Measurements from ENCODE around the gene NEURL1. TPM values are rescaled to one million over a fixed set of nuclear protein-coding genes. Genes with fewer than 3 reads are reported as not detected.
A peak's percentile ranks its signal among the peaks of the same experiment; 100 is the strongest.

NEURL1 gene
- total and polyA plus RNA-seq, 2 donors: 1.6 to 3.0 TPM

DNA sequence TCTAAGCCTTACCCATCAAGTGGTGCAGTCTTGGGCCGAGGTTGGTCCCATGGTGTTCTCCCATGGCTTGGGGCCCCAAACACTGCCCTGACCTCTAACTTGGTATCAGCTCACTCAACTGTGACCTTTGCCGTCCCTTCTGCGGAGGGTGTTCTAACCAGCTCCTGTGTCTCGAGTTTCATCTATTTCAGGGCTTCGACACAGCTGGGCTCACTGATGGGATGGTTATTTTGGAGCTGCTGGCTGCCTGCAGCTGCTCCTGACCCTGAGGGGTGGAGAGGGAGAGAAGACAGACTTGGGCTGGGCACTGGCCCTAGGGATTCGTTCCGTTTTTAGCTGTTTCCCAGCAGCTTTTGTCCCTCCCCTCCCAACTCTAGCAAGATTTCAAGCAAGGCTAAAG lies 86.9 kb downstream of the NEURL1 start:
- DNase-seq (ENCODE audit: low read depth in 6 of 9, low spot score in 9 of 9): no peak
- H3K4me1 ChIP-seq (ENCODE audit: control insufficient read depth in 2 of 2, insufficient read depth in 2 of 2, low read length in 2 of 2): peaks cover 2 to 6% of the 10 kb centered on the region in 2 donors
- H3K27ac ChIP-seq (ENCODE audit: low read depth in 1 of 2, low read length in 1 of 2): no peak overlapping the region
- 94% methylated on average over 7 of the region's 7 CpGs for WGBS
- H3K36me3 ChIP-seq (ENCODE audit: control insufficient read depth in 2 of 2, insufficient read depth in 2 of 2, low read length in 1 of 2): no peaks in the 10 kb centered on the region
- H3K4me3 ChIP-seq (ENCODE audit: low read length in 2 of 2): no peak overlapping the region
- peaks cover 0 to 2% of the 10 kb centered on the region in 2 donors for H3K9me3 ChIP-seq (ENCODE audit: control insufficient read depth in 2 of 2, insufficient read depth in 1 of 2, low read length in 1 of 2)
- peaks cover 0 to 5% of the 10 kb centered on the region in 2 donors for H3K27me3 ChIP-seq (ENCODE audit: control insufficient read depth in 2 of 2, insufficient read depth in 1 of 2, low read length in 1 of 2)

DNA sequence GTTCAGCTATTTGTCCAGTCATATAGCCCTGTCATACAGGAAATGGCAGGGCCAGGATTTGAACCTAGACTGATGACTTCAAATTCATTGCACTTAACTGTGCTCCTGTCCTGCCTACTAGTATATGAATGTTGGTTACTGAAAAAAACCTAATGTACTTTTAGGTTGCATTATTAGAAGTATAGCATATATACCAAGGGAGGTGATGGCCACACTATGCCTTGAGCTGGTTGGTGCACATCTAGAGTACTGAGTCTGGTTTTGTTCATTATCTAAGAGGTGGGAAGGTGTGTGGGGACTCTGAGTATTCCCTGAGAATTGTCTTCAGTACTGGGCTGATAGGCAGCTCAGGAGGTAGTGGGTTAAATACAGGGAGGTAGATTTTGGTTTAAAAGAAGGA lies 88.0 kb downstream of the NEURL1 start:
- Histone ChIP-seq H3K27ac (ENCODE audit: low read depth in 1 of 2, low read length in 1 of 2) (no peak overlapping the region), H3K4me3 (ENCODE audit: low read length in 2 of 2) (no peak overlapping the region), H3K4me1 (ENCODE audit: control insufficient read depth in 2 of 2, insufficient read depth in 2 of 2, low read length in 2 of 2) (peaks cover 2 to 6% of the 10 kb centered on the region in 2 donors), H3K36me3 (ENCODE audit: control insufficient read depth in 2 of 2, insufficient read depth in 2 of 2, low read length in 1 of 2) (no peaks in the 10 kb centered on the region), H3K9me3 (ENCODE audit: control insufficient read depth in 2 of 2, insufficient read depth in 1 of 2, low read length in 1 of 2) (peaks cover 0 to 2% of the 10 kb centered on the region in 2 donors), H3K27me3 (ENCODE audit: control insufficient read depth in 2 of 2, insufficient read depth in 1 of 2, low read length in 1 of 2) (peaks cover 0 to 5% of the 10 kb centered on the region in 2 donors)
- no peak for DNase-seq (ENCODE audit: low read depth in 6 of 9, low spot score in 9 of 9)

DNA sequence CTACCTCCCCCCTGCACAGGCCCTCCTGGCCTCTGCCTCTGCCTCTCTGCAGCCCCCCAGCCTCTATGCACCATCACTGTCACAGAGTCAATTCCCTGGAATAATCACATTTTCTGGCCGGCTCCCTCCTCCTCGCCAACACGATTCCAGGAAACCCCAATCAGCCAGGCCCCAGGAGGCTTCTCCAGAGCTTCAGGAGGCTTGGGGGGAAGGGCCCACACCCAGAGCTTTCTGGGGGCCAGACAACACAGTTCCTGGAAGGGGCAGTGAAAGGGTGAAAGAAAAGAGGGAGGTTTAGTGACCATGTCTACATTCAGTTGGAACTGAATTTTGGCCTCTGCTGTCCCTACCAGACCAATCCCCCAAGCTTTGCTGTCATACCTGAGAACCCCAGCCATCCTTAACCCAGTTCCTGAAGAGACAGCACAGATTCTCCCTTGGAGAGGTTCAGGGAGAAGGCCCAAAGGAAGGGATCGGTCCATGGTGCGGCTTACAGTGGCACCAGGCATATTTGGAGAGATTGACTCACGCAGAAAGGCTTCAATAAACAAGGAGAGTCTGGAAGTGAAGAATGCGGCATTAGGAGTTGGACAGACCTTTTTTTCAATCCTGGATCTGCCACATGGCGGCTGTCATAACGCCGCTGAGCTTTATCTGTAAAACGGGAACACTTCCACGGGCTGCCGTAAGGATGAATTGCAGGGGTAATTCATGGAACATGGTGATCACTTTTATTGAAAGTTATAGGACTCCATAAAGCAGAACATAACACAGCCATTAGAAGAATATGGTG lies 89.0 kb downstream of the NEURL1 start:
- Histone ChIP-seq H3K36me3 (ENCODE audit: control insufficient read depth in 2 of 2, insufficient read depth in 2 of 2, low read length in 1 of 2) (no peaks in the 10 kb centered on the region), H3K27ac (ENCODE audit: low read depth in 1 of 2, low read length in 1 of 2) (no peak overlapping the region), H3K9me3 (ENCODE audit: control insufficient read depth in 2 of 2, insufficient read depth in 1 of 2, low read length in 1 of 2) (peaks cover 0 to 2% of the 10 kb centered on the region in 2 donors), H3K4me3 (ENCODE audit: low read length in 2 of 2) (no peak overlapping the region), H3K4me1 (ENCODE audit: control insufficient read depth in 2 of 2, insufficient read depth in 2 of 2, low read length in 2 of 2) (peaks cover 2 to 6% of the 10 kb centered on the region in 2 donors), H3K27me3 (ENCODE audit: control insufficient read depth in 2 of 2, insufficient read depth in 1 of 2, low read length in 1 of 2) (peaks cover 0 to 5% of the 10 kb centered on the region in 2 donors)
- WGBS: 98% methylated on average over 13 of the region's 13 CpGs
- no peak for DNase-seq (ENCODE audit: low read depth in 6 of 9, low spot score in 9 of 9)

DNA sequence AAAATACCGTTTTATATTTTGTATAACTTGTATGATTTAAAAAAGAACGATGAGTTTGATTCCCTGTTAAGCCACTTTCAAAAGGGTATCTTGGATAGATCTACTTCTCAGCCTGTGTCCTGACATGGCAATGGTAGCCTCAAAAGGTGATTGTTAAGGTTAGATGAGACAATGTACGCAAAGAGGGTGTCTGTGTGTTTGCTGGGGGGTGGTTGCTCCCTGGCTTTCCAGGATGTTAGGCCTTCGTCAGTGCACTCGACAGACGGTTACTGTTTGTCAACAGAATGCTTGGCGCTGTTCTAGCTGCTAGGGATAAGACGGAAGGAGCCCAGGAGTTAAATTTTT lies 90.3 kb downstream of the NEURL1 start:
- peak in 1 of 9 donors; percentile 4 for DNase-seq (ENCODE audit: low read depth in 6 of 9, low spot score in 9 of 9)
- Histone ChIP-seq H3K9me3 (ENCODE audit: control insufficient read depth in 2 of 2, insufficient read depth in 1 of 2, low read length in 1 of 2) (peaks cover 0 to 2% of the 10 kb centered on the region in 2 donors), H3K27me3 (ENCODE audit: control insufficient read depth in 2 of 2, insufficient read depth in 1 of 2, low read length in 1 of 2) (peaks cover 0 to 5% of the 10 kb centered on the region in 2 donors), H3K4me3 (ENCODE audit: low read length in 2 of 2) (peak overlapping the region; percentile 44 to 53), H3K36me3 (ENCODE audit: control insufficient read depth in 2 of 2, insufficient read depth in 2 of 2, low read length in 1 of 2) (no peaks in the 10 kb centered on the region), H3K4me1 (ENCODE audit: control insufficient read depth in 2 of 2, insufficient read depth in 2 of 2, low read length in 2 of 2) (peaks cover 2 to 6% of the 10 kb centered on the region in 2 donors), H3K27ac (ENCODE audit: low read depth in 1 of 2, low read length in 1 of 2) (peak overlapping the region in 1 of 2 donors; percentile 48)
- 40% methylated on average over 8 of the region's 8 CpGs for WGBS

DNA sequence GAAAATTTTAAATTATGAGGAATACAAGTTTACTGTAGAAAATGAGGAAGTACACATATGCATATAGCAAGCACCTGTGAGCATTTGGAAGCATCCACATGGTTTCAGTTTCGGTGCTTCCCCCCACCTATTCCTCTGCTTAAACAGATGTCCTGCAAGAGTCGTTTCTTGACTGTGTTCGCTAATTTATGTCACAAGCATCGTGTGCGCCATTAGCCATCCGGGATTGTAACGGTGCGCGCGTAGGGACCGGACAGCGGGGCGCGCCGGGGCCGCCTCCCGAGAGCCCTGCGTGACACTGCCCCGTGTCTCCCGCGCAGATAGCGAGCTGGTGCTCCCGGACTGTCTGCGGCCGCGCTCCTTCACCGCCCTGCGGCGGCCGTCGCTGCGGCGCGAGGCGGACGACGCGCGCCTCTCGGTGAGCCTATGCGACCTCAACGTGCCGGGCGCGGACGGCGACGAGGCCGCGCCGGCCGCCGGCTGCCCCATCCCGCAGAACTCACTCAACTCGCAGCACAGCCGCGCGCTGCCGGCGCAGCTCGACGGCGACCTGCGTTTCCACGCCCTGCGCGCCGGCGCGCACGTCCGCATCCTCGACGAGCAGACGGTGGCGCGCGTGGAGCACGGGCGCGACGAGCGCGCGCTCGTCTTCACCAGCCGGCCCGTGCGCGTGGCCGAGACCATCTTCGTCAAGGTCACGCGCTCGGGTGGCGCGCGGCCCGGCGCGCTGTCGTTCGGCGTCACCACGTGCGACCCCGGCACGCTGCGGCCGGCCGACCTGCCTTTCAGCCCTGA lies 90.9 kb downstream of the NEURL1 start:
- no peaks in the 10 kb centered on the region for H3K36me3 ChIP-seq (ENCODE audit: control insufficient read depth in 2 of 2, insufficient read depth in 2 of 2, low read length in 1 of 2)
- peaks cover 0 to 5% of the 10 kb centered on the region in 2 donors for H3K27me3 ChIP-seq (ENCODE audit: control insufficient read depth in 2 of 2, insufficient read depth in 1 of 2, low read length in 1 of 2)
- H3K4me1 ChIP-seq (ENCODE audit: control insufficient read depth in 2 of 2, insufficient read depth in 2 of 2, low read length in 2 of 2): peaks cover 2 to 6% of the 10 kb centered on the region in 2 donors
- WGBS: 4% methylated on average over 111 of the region's 111 CpGs
- H3K9me3 ChIP-seq (ENCODE audit: control insufficient read depth in 2 of 2, insufficient read depth in 1 of 2, low read length in 1 of 2): peaks cover 0 to 2% of the 10 kb centered on the region in 2 donors
- DNase-seq (ENCODE audit: low read depth in 6 of 9, low spot score in 9 of 9): peak; percentile 53 to 80 (median 60)
- H3K4me3 ChIP-seq (ENCODE audit: low read length in 2 of 2): peak overlapping the region; percentile 44 to 53
- peak overlapping the region; percentile 48 to 70 for H3K27ac ChIP-seq (ENCODE audit: low read depth in 1 of 2, low read length in 1 of 2)

DNA sequence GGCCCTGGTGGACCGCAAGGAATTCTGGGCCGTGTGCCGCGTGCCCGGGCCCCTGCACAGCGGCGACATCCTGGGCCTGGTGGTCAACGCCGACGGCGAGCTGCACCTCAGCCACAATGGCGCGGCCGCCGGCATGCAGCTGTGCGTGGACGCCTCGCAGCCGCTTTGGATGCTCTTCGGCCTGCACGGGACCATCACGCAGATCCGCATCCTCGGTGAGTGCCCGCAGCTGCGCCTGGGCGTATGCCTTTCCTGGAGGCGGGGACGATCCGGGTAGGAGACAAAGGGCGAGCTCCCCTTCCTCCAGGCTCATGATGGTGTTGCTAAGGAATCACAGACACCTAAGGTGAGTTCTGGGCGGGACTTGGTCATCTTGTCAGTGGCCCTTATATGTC lies 91.5 kb downstream of the NEURL1 start:
- Histone ChIP-seq H3K9me3 (ENCODE audit: control insufficient read depth in 2 of 2, insufficient read depth in 1 of 2, low read length in 1 of 2) (peaks cover 0 to 2% of the 10 kb centered on the region in 2 donors), H3K4me3 (ENCODE audit: low read length in 2 of 2) (peak overlapping the region in 1 of 2 donors; percentile 53), H3K4me1 (ENCODE audit: control insufficient read depth in 2 of 2, insufficient read depth in 2 of 2, low read length in 2 of 2) (peaks cover 2 to 6% of the 10 kb centered on the region in 2 donors), H3K27me3 (ENCODE audit: control insufficient read depth in 2 of 2, insufficient read depth in 1 of 2, low read length in 1 of 2) (peaks cover 0 to 5% of the 10 kb centered on the region in 2 donors), H3K36me3 (ENCODE audit: control insufficient read depth in 2 of 2, insufficient read depth in 2 of 2, low read length in 1 of 2) (no peaks in the 10 kb centered on the region), H3K27ac (ENCODE audit: low read depth in 1 of 2, low read length in 1 of 2) (no peak overlapping the region)
- no peak for DNase-seq (ENCODE audit: low read depth in 6 of 9, low spot score in 9 of 9)
- 73% methylated on average over 32 of the region's 32 CpGs for WGBS

DNA sequence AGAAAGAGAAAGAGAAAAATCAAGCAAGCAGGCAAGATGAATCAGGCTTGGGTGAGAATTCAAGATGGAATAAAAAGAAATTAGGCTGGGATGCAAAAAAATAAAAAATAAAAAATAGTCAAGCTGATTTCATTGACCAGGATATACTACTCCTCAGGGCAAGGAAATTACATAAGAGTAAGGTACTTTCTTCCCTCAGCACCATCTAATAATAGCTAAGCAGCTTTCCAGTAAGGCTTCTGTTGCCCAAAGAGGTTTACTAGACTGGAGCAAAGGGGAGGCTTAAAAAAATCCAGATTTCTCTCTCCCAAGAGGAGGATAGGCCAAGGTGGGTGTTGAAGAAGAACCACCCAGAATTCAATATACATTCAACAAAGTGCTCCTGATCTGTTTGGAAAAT lies 93.6 kb downstream of the NEURL1 start:
- Histone ChIP-seq H3K4me3 (ENCODE audit: low read length in 2 of 2) (no peak overlapping the region), H3K27me3 (ENCODE audit: control insufficient read depth in 2 of 2, insufficient read depth in 1 of 2, low read length in 1 of 2) (peaks cover 0 to 5% of the 10 kb centered on the region in 2 donors), H3K36me3 (ENCODE audit: control insufficient read depth in 2 of 2, insufficient read depth in 2 of 2, low read length in 1 of 2) (no peaks in the 10 kb centered on the region), H3K9me3 (ENCODE audit: control insufficient read depth in 2 of 2, insufficient read depth in 1 of 2, low read length in 1 of 2) (peaks cover 0 to 2% of the 10 kb centered on the region in 2 donors), H3K4me1 (ENCODE audit: control insufficient read depth in 2 of 2, insufficient read depth in 2 of 2, low read length in 2 of 2) (peaks cover 2 to 6% of the 10 kb centered on the region in 2 donors), H3K27ac (ENCODE audit: low read depth in 1 of 2, low read length in 1 of 2) (no peak overlapping the region)
- DNase-seq (ENCODE audit: low read depth in 6 of 9, low spot score in 9 of 9): no peak

DNA sequence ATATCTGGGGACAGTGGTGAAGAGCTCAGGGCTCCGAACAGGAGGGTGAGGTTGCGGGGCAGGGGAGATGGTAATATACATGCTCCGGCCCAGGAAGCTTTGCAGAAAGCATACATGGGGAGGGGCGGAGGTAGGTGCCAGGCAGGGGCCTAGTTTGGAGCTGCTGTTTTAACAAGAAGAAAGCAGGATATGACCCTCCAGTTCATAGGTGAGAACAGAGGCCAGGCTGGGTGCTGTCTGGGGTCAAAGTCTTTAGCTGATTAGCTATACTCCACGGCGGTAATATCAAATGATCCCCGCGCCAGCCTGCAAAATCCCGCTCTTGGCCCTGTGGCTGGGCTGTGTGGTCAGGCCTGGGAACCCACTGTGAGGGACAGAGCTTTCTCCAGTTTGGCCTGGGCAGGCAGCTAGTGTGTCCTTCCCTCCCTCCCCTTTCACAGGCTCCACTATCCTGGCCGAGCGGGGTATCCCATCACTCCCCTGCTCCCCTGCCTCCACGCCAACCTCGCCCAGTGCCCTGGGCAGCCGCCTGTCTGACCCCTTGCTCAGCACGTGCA lies 95.6 kb downstream of the NEURL1 start:
- DNase-seq (ENCODE audit: low read depth in 6 of 9, low spot score in 9 of 9): no peak
- H3K4me1 ChIP-seq (ENCODE audit: control insufficient read depth in 2 of 2, insufficient read depth in 2 of 2, low read length in 2 of 2): peaks cover 0 to 3% of the 10 kb centered on the region in 2 donors
- peaks cover 0 to 5% of the 10 kb centered on the region in 2 donors for H3K27me3 ChIP-seq (ENCODE audit: control insufficient read depth in 2 of 2, insufficient read depth in 1 of 2, low read length in 1 of 2)
- no peaks in the 10 kb centered on the region for H3K36me3 ChIP-seq (ENCODE audit: control insufficient read depth in 2 of 2, insufficient read depth in 2 of 2, low read length in 1 of 2)
- H3K4me3 ChIP-seq (ENCODE audit: low read length in 2 of 2): no peak overlapping the region
- peaks cover 0 to 2% of the 10 kb centered on the region in 2 donors for H3K9me3 ChIP-seq (ENCODE audit: control insufficient read depth in 2 of 2, insufficient read depth in 1 of 2, low read length in 1 of 2)
- WGBS: 96% methylated on average over 15 of the region's 15 CpGs
- no peak overlapping the region for H3K27ac ChIP-seq (ENCODE audit: low read depth in 1 of 2, low read length in 1 of 2)

DNA sequence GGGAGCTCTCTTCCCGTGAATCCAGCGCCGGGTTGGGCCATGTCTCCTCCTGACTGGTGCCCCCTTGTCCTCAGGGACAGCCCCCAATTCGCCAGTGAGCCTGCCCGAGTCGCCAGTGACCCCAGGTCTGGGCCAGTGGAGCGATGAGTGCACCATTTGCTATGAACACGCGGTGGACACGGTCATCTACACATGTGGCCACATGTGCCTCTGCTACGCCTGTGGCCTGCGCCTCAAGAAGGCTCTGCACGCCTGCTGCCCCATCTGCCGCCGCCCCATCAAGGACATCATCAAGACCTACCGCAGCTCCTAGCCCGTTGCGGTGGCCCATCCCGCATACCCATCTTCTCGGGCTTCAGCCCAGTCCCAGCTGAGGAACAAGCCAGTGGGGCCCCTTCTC lies 96.6 kb downstream of the NEURL1 start:
- Histone ChIP-seq H3K9me3 (ENCODE audit: control insufficient read depth in 2 of 2, insufficient read depth in 1 of 2, low read length in 1 of 2) (peaks cover 0 to under 1% of the 10 kb centered on the region in 2 donors), H3K36me3 (ENCODE audit: control insufficient read depth in 2 of 2, insufficient read depth in 2 of 2, low read length in 1 of 2) (no peaks in the 10 kb centered on the region), H3K27me3 (ENCODE audit: control insufficient read depth in 2 of 2, insufficient read depth in 1 of 2, low read length in 1 of 2) (peaks cover 0 to 2% of the 10 kb centered on the region in 2 donors), H3K27ac (ENCODE audit: low read depth in 1 of 2, low read length in 1 of 2) (no peak overlapping the region), H3K4me3 (ENCODE audit: low read length in 2 of 2) (no peak overlapping the region), H3K4me1 (ENCODE audit: control insufficient read depth in 2 of 2, insufficient read depth in 2 of 2, low read length in 2 of 2) (no peaks in the 10 kb centered on the region)
- no peak for DNase-seq (ENCODE audit: low read depth in 6 of 9, low spot score in 9 of 9)
- 98% methylated on average over 20 of the region's 20 CpGs for WGBS
